ENCODE measurements around the gene RPS24.
"Not testable (repeated sequence)": the region's sequence is repeated elsewhere in the genome, so short reads cannot be mapped to it uniquely, and the experiment has no call there.

RPS24 gene

GRCh38 chr10:78033637-78034470 is at the start of gene RPS24:
TSS of gene RPS24 (plus strand) at chr10:78033863. CDS start at chr10:78033902, 39 bp downstream.
- TF ChIP-seq POLR2A (IDR thresholded peaks at IDR 0.05; ENCODE audit: low read depth, low read length): peak; percentile 94
- DNase-seq (ENCODE audit: insufficient read length, low spot score): peak; percentile 92
- FAIRE-seq: peak; percentile 95

DNA sequence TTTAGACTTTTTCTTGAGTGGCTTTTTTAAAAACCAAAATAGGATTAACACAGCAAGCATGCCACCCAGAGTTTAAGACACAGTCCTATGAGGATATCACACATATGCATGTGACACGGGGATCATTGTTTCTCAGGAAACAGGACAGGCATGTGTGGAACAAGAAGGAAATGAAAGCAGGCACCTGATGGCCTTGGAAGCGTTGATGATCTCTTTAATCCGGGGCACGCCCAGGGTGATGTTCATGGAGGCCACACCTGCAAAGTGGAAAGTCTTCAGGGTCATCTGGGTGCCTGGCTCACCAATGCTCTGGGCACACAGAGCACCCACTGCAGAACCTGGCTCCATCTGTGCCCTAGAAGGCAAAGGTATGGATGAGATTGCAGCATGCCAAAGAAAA is 48.7 kb upstream of the RPS24 start:
- DNase-seq (ENCODE audit: insufficient read length, low spot score): no peak
- no peak for TF ChIP-seq POLR2A (IDR thresholded peaks at IDR 0.05; ENCODE audit: low read depth, low read length)
- FAIRE-seq: no peak

DNA sequence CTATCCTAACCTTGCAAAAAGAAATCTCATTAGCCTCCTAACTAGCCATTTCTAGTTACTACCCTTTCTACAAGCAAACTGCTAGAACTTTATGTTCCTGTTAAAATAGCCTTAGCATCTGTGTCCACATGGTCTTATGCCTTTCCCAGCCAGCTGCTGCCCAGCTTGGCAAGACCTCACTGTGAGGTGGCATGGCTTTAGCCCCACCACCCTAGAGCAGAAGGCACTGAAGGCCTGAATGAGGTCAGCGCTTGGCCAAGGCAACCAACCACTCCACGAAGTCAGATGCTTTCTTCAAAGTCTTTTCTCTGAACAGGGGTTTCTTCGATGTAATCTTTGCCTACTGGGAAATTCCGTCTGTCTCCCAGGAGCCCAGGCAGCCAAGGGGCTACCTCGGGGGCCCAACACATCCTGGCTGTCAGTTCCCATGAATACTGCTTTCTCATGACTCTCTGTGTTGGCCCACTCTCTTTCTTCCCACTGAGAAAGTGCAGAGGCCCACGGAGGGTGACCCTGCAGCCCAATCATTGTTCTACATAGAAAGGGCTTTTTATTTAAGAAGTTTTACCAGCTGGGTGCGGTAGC is 45.9 kb upstream of the RPS24 start:
- DNase-seq (ENCODE audit: insufficient read length, low spot score): no peak
- no peak for FAIRE-seq
- TF ChIP-seq POLR2A (IDR thresholded peaks at IDR 0.05; ENCODE audit: low read depth, low read length): no peak

- DNase-seq (ENCODE audit: insufficient read length, low spot score): no peak
- no peak for TF ChIP-seq POLR2A (IDR thresholded peaks at IDR 0.05; ENCODE audit: low read depth, low read length)
- no peak for FAIRE-seq
Measured at GRCh38 chr10:77989081-77989724, 44.5 kb upstream of the RPS24 start.

GRCh38 chr10:77993620-77994019 is 40.0 kb upstream of the RPS24 start:
- TF ChIP-seq POLR2A (IDR thresholded peaks at IDR 0.05; ENCODE audit: low read depth, low read length): no peak
- FAIRE-seq: no peak
- DNase-seq (ENCODE audit: insufficient read length, low spot score): no peak

DNA sequence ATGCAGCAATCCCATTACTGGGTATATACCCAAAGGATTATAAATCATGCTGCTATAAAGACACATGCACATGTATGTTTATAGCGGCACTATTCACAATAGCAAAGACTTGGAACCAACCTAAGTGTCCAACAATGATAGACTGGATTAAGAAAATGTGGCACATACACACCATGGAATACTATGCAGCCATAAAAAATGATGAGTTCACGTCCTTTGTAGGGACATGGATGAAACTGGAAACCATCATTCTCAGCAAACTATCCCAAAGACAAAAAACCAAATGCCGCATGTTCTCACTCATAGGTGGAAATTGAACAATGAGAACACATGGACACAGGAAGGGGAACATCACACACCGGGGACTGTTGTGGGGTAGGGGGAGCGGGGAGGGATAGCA is 34.9 kb upstream of the RPS24 start:
- FAIRE-seq; DNase-seq (ENCODE audit: insufficient read length, low spot score): not testable (repeated sequence)

GRCh38 chr10:78000206-78000605 is 33.5 kb upstream of the RPS24 start:
- no peak for DNase-seq (ENCODE audit: insufficient read length, low spot score)
- no peak for TF ChIP-seq POLR2A (IDR thresholded peaks at IDR 0.05; ENCODE audit: low read depth, low read length)
- FAIRE-seq: no peak

- no peak for TF ChIP-seq POLR2A (IDR thresholded peaks at IDR 0.05; ENCODE audit: low read depth, low read length)
- DNase-seq (ENCODE audit: insufficient read length, low spot score) (no peak), FAIRE-seq (no peak)
Measured at GRCh38 chr10:78000956-78001472, 32.6 kb upstream of the RPS24 start.

DNA sequence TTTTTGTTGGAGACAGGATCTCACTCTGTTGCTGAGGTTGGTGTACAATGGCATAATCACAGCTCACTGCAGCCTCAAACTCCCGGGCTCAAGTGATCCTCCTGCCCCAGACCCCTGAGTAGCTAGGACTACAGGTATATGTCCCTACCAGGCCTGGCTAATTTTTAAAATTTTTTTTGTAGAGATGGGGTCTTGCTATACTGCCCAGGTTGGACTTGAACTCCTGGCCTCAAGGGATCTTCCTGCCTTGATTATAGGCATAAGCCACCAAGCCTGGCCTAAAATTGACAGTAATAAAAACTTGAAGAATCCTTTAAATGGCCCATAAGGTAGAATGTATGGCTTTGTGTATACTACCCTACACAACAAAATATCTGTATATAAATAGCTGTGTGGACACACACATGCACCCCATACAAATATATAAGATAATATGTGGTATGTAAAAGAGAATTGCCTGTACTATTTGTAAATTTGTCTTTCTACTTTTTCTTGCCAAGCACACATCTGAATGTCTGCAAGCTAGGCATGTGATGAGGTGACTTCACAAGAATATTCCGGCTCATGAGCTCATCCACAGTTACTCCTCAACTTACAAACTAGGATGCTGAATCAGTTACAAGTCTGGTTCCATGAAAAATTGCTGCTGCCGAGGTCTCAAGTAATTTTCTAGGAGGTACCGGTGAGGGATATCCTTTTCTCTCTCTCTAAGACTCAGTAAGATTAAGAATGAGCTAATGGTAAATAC is 30.9 kb upstream of the RPS24 start:
- DNase-seq (ENCODE audit: insufficient read length, low spot score) (no peak), FAIRE-seq (no peak)
- no peak for TF ChIP-seq POLR2A (IDR thresholded peaks at IDR 0.05; ENCODE audit: low read depth, low read length)

GRCh38 chr10:78004215-78005026 is 29.2 kb upstream of the RPS24 start:
- no peak for DNase-seq (ENCODE audit: insufficient read length, low spot score)
- FAIRE-seq: no peak
- TF ChIP-seq POLR2A (IDR thresholded peaks at IDR 0.05; ENCODE audit: low read depth, low read length): no peak

DNA sequence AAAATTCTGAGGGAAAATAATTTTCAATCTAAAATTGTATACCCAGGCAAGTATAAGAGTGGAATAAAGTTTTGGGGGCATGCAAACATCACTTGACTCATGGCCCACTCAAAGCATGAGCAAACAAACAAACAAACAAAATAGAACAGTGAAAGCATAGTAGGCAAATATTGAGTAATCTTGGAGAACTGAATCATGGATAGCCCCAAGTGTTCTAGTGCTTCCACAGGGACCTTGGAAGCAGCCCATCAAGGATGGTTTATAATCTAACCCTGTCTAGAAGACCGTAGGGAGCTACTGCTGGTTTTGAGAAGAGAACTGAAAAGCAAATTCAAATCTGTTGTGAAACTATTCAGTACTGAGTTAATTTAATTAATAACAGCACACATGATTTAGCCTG is 26.5 kb upstream of the RPS24 start:
- TF ChIP-seq POLR2A (IDR thresholded peaks at IDR 0.05; ENCODE audit: low read depth, low read length): no peak
- DNase-seq (ENCODE audit: insufficient read length, low spot score): no peak
- no peak for FAIRE-seq

- DNase-seq (ENCODE audit: insufficient read length, low spot score) (no peak), FAIRE-seq (no peak)
- TF ChIP-seq POLR2A (IDR thresholded peaks at IDR 0.05; ENCODE audit: low read depth, low read length): no peak
Measured at GRCh38 chr10:78009662-78010061, 24.0 kb upstream of the RPS24 start.

DNA sequence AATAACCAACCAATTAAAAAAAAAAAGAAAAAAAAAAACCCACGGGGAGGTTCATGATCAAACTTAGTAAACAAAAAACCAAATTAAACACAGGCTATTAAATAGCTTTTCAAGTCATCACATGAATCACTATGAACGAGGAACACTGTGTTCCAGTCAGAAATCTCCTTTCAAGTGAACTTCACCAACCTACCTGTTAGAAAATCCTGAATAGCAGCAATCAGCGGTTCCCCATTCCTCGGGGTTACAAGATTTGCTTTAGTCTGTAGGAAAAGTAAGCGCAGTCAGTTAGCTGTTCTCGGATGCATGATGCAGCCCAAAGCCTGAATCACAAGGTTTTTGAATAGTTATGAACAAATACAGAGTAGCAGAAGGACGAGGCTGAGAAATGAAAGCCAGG is 23.4 kb upstream of the RPS24 start:
- DNase-seq (ENCODE audit: insufficient read length, low spot score): no peak
- TF ChIP-seq POLR2A (IDR thresholded peaks at IDR 0.05; ENCODE audit: low read depth, low read length): no peak
- FAIRE-seq: no peak

All from H54 (cell line).